ENCODE results near the gene MAPKAP1.

Gene MAPKAP1

GRCh38 chr9:125652233-125652594 lies 54.8 kb downstream of the MAPKAP1 start:
- H2BK15ac ChIP-seq (replicated peaks; ENCODE audit: low read depth), result no peak overlapping the region
- no peaks in the 10 kb centered on the region for H3K36me3 ChIP-seq (ENCODE audit: control insufficient read depth, insufficient read depth, low read length)
- H3K4me1 ChIP-seq (ENCODE audit: control insufficient read depth, low read depth, low read length), result peaks cover 15% of the 10 kb centered on the region
- peaks cover 4% of the 10 kb centered on the region for H3K79me2 ChIP-seq (ENCODE audit: control insufficient read depth, insufficient read depth, low read length)
- no peak overlapping the region for H2AK5ac ChIP-seq (ENCODE audit: low read length)
- H4K8ac ChIP-seq (ENCODE audit: low read depth, low read length), result no peak overlapping the region
- no peak overlapping the region for H2BK120ac ChIP-seq (ENCODE audit: low read depth, low read length)
- H3K27me3 ChIP-seq (ENCODE audit: insufficient read depth, low read length, poor library complexity), result no peaks in the 10 kb centered on the region
- no peak overlapping the region for H3K4ac ChIP-seq (ENCODE audit: low read depth, low read length)
- no peak overlapping the region for H3K27ac ChIP-seq (ENCODE audit: low read depth, low read length)
- H3K9ac ChIP-seq (ENCODE audit: low read length), result no peak overlapping the region
- no peak overlapping the region for H3K56ac ChIP-seq (ENCODE audit: low read length)
- no peak overlapping the region for H3K23ac ChIP-seq (ENCODE audit: low read length)
- WGBS (ENCODE audit: extremely low coverage, insufficient coverage, low lambda C conversion rate), result no CpG with 5 or more reads among the region's 2 CpGs
- no peak overlapping the region for H3K18ac ChIP-seq (ENCODE audit: low read length)
- no peak overlapping the region for H2BK5ac ChIP-seq (ENCODE audit: low read length)
- no peak overlapping the region for H3K4me3 ChIP-seq (ENCODE audit: low read length)
- H3K4me2 ChIP-seq (ENCODE audit: low read length), result no peak overlapping the region
- DNase-seq, result no peak
- peaks cover 8% of the 10 kb centered on the region for H3K79me1 ChIP-seq (ENCODE audit: low read length)
- H4K5ac ChIP-seq (ENCODE audit: low read length), result no peak overlapping the region

GRCh38 chr9:125651576-125652232 lies 55.3 kb downstream of the MAPKAP1 start:
- Histone ChIP-seq H3K27me3 (ENCODE audit: insufficient read depth, low read length, poor library complexity) (no peaks in the 10 kb centered on the region), H2BK5ac (ENCODE audit: low read length) (no peak overlapping the region), H3K79me1 (ENCODE audit: low read length) (peaks cover 8% of the 10 kb centered on the region), H2BK15ac (replicated peaks; ENCODE audit: low read depth) (no peak overlapping the region), H3K4ac (ENCODE audit: low read depth, low read length) (no peak overlapping the region), H3K23ac (ENCODE audit: low read length) (no peak overlapping the region), H3K27ac (ENCODE audit: low read depth, low read length) (no peak overlapping the region), H3K36me3 (ENCODE audit: control insufficient read depth, insufficient read depth, low read length) (no peaks in the 10 kb centered on the region), H4K8ac (ENCODE audit: low read depth, low read length) (no peak overlapping the region), H3K4me2 (ENCODE audit: low read length) (no peak overlapping the region), H3K18ac (ENCODE audit: low read length) (peak overlapping the region; percentile 39), H3K9ac (ENCODE audit: low read length) (no peak overlapping the region), H3K79me2 (ENCODE audit: control insufficient read depth, insufficient read depth, low read length) (peaks cover 4% of the 10 kb centered on the region), H3K56ac (ENCODE audit: low read length) (no peak overlapping the region), H3K4me1 (ENCODE audit: control insufficient read depth, low read depth, low read length) (peaks cover 15% of the 10 kb centered on the region), H4K5ac (ENCODE audit: low read length) (no peak overlapping the region), H2BK120ac (ENCODE audit: low read depth, low read length) (no peak overlapping the region), H3K4me3 (ENCODE audit: low read length) (no peak overlapping the region), H2AK5ac (ENCODE audit: low read length) (no peak overlapping the region)
- WGBS (ENCODE audit: extremely low coverage, insufficient coverage, low lambda C conversion rate), result no CpG with 5 or more reads among the region's 7 CpGs
- DNase-seq, result no peak

- H3K4me3 ChIP-seq (ENCODE audit: low read length), result no peak overlapping the region
- H3K27me3 ChIP-seq (ENCODE audit: insufficient read depth, low read length, poor library complexity), result no peaks in the 10 kb centered on the region
- no peak overlapping the region for H2BK15ac ChIP-seq (replicated peaks; ENCODE audit: low read depth)
- peaks cover 8% of the 10 kb centered on the region for H3K79me1 ChIP-seq (ENCODE audit: low read length)
- no peak overlapping the region for H2AK5ac ChIP-seq (ENCODE audit: low read length)
- no peak overlapping the region for H3K27ac ChIP-seq (ENCODE audit: low read depth, low read length)
- no peak overlapping the region for H4K5ac ChIP-seq (ENCODE audit: low read length)
- peak overlapping the region; percentile 7 for H2BK5ac ChIP-seq (ENCODE audit: low read length)
- H3K23ac ChIP-seq (ENCODE audit: low read length), result no peak overlapping the region
- H3K4ac ChIP-seq (ENCODE audit: low read depth, low read length), result no peak overlapping the region
- H3K36me3 ChIP-seq (ENCODE audit: control insufficient read depth, insufficient read depth, low read length), result no peaks in the 10 kb centered on the region
- H4K8ac ChIP-seq (ENCODE audit: low read depth, low read length), result no peak overlapping the region
- H3K9ac ChIP-seq (ENCODE audit: low read length), result no peak overlapping the region
- H3K56ac ChIP-seq (ENCODE audit: low read length), result peak overlapping the region; percentile 12
- H3K18ac ChIP-seq (ENCODE audit: low read length), result no peak overlapping the region
- H3K79me2 ChIP-seq (ENCODE audit: control insufficient read depth, insufficient read depth, low read length), result peaks cover 4% of the 10 kb centered on the region
- no CpG with 5 or more reads among the region's 3 CpGs for WGBS (ENCODE audit: extremely low coverage, insufficient coverage, low lambda C conversion rate)
- H3K4me2 ChIP-seq (ENCODE audit: low read length), result no peak overlapping the region
- H2BK120ac ChIP-seq (ENCODE audit: low read depth, low read length), result no peak overlapping the region
- DNase-seq, result peak; percentile 51
- H3K4me1 ChIP-seq (ENCODE audit: control insufficient read depth, low read depth, low read length), result peaks cover 15% of the 10 kb centered on the region
Measured at GRCh38 chr9:125650271-125650737, 56.7 kb downstream of the MAPKAP1 start.

- 100% methylated on average over 1 of the region's 4 CpGs for WGBS (ENCODE audit: extremely low coverage, insufficient coverage, low lambda C conversion rate)
Measured at GRCh38 chr9:125649826-125650225, 57.2 kb downstream of the MAPKAP1 start.

GRCh38 chr9:125649315-125649714 lies 57.7 kb downstream of the MAPKAP1 start:
- Histone ChIP-seq H3K23ac (ENCODE audit: low read length) (no peak overlapping the region), H3K79me1 (ENCODE audit: low read length) (peaks cover 8% of the 10 kb centered on the region), H3K4me3 (ENCODE audit: low read length) (no peak overlapping the region), H2BK15ac (replicated peaks; ENCODE audit: low read depth) (no peak overlapping the region), H3K18ac (ENCODE audit: low read length) (peak overlapping the region; percentile 77), H3K9ac (ENCODE audit: low read length) (no peak overlapping the region), H2AK5ac (ENCODE audit: low read length) (no peak overlapping the region), H3K4ac (ENCODE audit: low read depth, low read length) (no peak overlapping the region), H3K27ac (ENCODE audit: low read depth, low read length) (no peak overlapping the region), H3K36me3 (ENCODE audit: control insufficient read depth, insufficient read depth, low read length) (no peaks in the 10 kb centered on the region), H3K4me1 (ENCODE audit: control insufficient read depth, low read depth, low read length) (peaks cover 15% of the 10 kb centered on the region), H3K79me2 (ENCODE audit: control insufficient read depth, insufficient read depth, low read length) (peaks cover 4% of the 10 kb centered on the region), H4K8ac (ENCODE audit: low read depth, low read length) (no peak overlapping the region), H3K27me3 (ENCODE audit: insufficient read depth, low read length, poor library complexity) (no peaks in the 10 kb centered on the region), H3K4me2 (ENCODE audit: low read length) (no peak overlapping the region), H4K5ac (ENCODE audit: low read length) (no peak overlapping the region), H3K56ac (ENCODE audit: low read length) (no peak overlapping the region), H2BK120ac (ENCODE audit: low read depth, low read length) (no peak overlapping the region), H2BK5ac (ENCODE audit: low read length) (no peak overlapping the region)
- peak; percentile 67 for DNase-seq
- WGBS (ENCODE audit: extremely low coverage, insufficient coverage, low lambda C conversion rate), result 100% methylated on average over 3 of the region's 6 CpGs

More at GRCh38 chr9:125649826-125650225, 57.2 kb downstream of the MAPKAP1 start:
- Histone ChIP-seq H3K23ac (ENCODE audit: low read length) (no peak overlapping the region), H3K79me2 (ENCODE audit: control insufficient read depth, insufficient read depth, low read length) (peaks cover 4% of the 10 kb centered on the region), H3K27me3 (ENCODE audit: insufficient read depth, low read length, poor library complexity) (no peaks in the 10 kb centered on the region), H3K79me1 (ENCODE audit: low read length) (peaks cover 8% of the 10 kb centered on the region), H3K9ac (ENCODE audit: low read length) (no peak overlapping the region), H3K56ac (ENCODE audit: low read length) (no peak overlapping the region), H3K18ac (ENCODE audit: low read length) (peak overlapping the region; percentile 77), H2BK15ac (replicated peaks; ENCODE audit: low read depth) (no peak overlapping the region), H3K36me3 (ENCODE audit: control insufficient read depth, insufficient read depth, low read length) (no peaks in the 10 kb centered on the region), H3K4me3 (ENCODE audit: low read length) (no peak overlapping the region), H3K4me1 (ENCODE audit: control insufficient read depth, low read depth, low read length) (peaks cover 15% of the 10 kb centered on the region), H2BK5ac (ENCODE audit: low read length) (no peak overlapping the region), H3K27ac (ENCODE audit: low read depth, low read length) (no peak overlapping the region), H4K5ac (ENCODE audit: low read length) (no peak overlapping the region), H2AK5ac (ENCODE audit: low read length) (no peak overlapping the region), H3K4ac (ENCODE audit: low read depth, low read length) (no peak overlapping the region), H2BK120ac (ENCODE audit: low read depth, low read length) (no peak overlapping the region), H3K4me2 (ENCODE audit: low read length) (no peak overlapping the region), H4K8ac (ENCODE audit: low read depth, low read length) (no peak overlapping the region)
- DNase-seq, result no peak

GRCh38 chr9:125648294-125648693 lies 58.7 kb downstream of the MAPKAP1 start:
- no CpG with 5 or more reads among the region's 1 CpG for whole genome bisulfite sequencing (ENCODE audit: extremely low coverage, insufficient coverage, low lambda C conversion rate)
- Histone ChIP-seq H3K9ac (ENCODE audit: low read length) (no peak overlapping the region), H4K5ac (ENCODE audit: low read length) (no peak overlapping the region), H3K79me2 (ENCODE audit: control insufficient read depth, insufficient read depth, low read length) (peaks cover 4% of the 10 kb centered on the region), H3K56ac (ENCODE audit: low read length) (no peak overlapping the region), H3K4me1 (ENCODE audit: control insufficient read depth, low read depth, low read length) (peaks cover 8% of the 10 kb centered on the region), H3K4ac (ENCODE audit: low read depth, low read length) (no peak overlapping the region), H3K4me2 (ENCODE audit: low read length) (no peak overlapping the region), H3K23ac (ENCODE audit: low read length) (no peak overlapping the region), H4K8ac (ENCODE audit: low read depth, low read length) (no peak overlapping the region), H2BK120ac (ENCODE audit: low read depth, low read length) (no peak overlapping the region), H2AK5ac (ENCODE audit: low read length) (no peak overlapping the region), H3K27ac (ENCODE audit: low read depth, low read length) (no peak overlapping the region), H2BK15ac (replicated peaks; ENCODE audit: low read depth) (no peak overlapping the region), H2BK5ac (ENCODE audit: low read length) (no peak overlapping the region), H3K18ac (ENCODE audit: low read length) (no peak overlapping the region), H3K4me3 (ENCODE audit: low read length) (no peak overlapping the region), H3K36me3 (ENCODE audit: control insufficient read depth, insufficient read depth, low read length) (no peaks in the 10 kb centered on the region), H3K27me3 (ENCODE audit: insufficient read depth, low read length, poor library complexity) (no peaks in the 10 kb centered on the region), H3K79me1 (ENCODE audit: low read length) (peaks cover 8% of the 10 kb centered on the region)
- DNase-seq, result no peak
